PC-9 (cell line): ENCODE measurements around the gene SLC26A5. TPM values are rescaled to one million over a fixed set of nuclear protein-coding genes. Genes with fewer than 3 reads are reported as not detected.

Source experiments
- BruUV-seq: library from RNA; stranded (reverse); fragments of 400-500 nt; replicated peaks from 2 replicates; lab custom pipeline; 2021; lab: Mats Ljungman, UMichigan
- CTCF ChIA-PET: fragments of 300-600 bp; sonication (Branson Sonifier 250); formaldehyde crosslinking; loops from one replicate; lab custom pipeline; 2022; ENCODE audit warnings: antibody characterized with exemption; lab: Charles Lee
- POLR2A ChIA-PET: fragments of 300-600 bp; sonication (Branson Sonifier 250); formaldehyde crosslinking; loops from one replicate; lab custom pipeline; 2022; ENCODE audit warnings: antibody characterized with exemption; ENCODE audit not compliant: unreplicated experiment; lab: Charles Lee
- DNase-seq, 2 experiments: peaks; one replicate each; pipeline versions ENCODE4 v3.0.0 to v3.0.0-alpha.2; 2015 to 2022; ENCODE audit warnings: mixed read lengths in 1 of 2
- H2AFZ ChIP-seq: fragments of 200-600 bp; sonication (generic); 2 replicates; pipeline ENCODE4 v1.8.1; 2017; ENCODE audit warnings: antibody characterized with exemption
- H3F3A ChIP-seq: fragments of 200-600 bp; sonication (generic); 2 replicates; pipeline ENCODE4 v1.8.1; 2017; ENCODE audit warnings: antibody characterized with exemption, mild to moderate bottlenecking, low read depth; ENCODE audit not compliant: insufficient read depth
- H3K27ac ChIP-seq: fragments of 200-600 bp; sonication (generic); 2 replicates; pipeline ENCODE4 v1.6.1; 2016; ENCODE audit warnings: mixed run types
- H3K27me3 ChIP-seq: fragments of 200-600 bp; sonication (generic); 2 replicates; pipeline ENCODE4 v1.6.1; 2016; ENCODE audit warnings: low read depth, mixed run types; ENCODE audit not compliant: insufficient read depth
- H3K36me3 ChIP-seq: fragments of 200-600 bp; sonication (generic); 2 replicates; pipeline ENCODE4 v1.6.1; 2016; ENCODE audit warnings: low read depth, mixed run types
- H3K4me1 ChIP-seq: fragments of 200-600 bp; sonication (generic); replicated peaks from 2 replicates; pipeline ENCODE4 v1.6.1; 2016; ENCODE audit warnings: mixed run types; ENCODE audit not compliant: insufficient read depth
- H3K4me2 ChIP-seq: fragments of 200-600 bp; sonication (generic); 2 replicates; pipeline ENCODE4 v1.6.1; 2017; ENCODE audit warnings: mixed run types
- H3K4me3 ChIP-seq: fragments of 200-600 bp; sonication (generic); 2 replicates; pipeline ENCODE4 v1.6.1; 2016; ENCODE audit warnings: mixed run types
- H3K79me2 ChIP-seq: fragments of 200-600 bp; sonication (generic); 2 replicates; pipeline ENCODE4 v1.6.1; 2017; ENCODE audit warnings: low read depth, mixed run types
- H3K9me2 ChIP-seq: fragments of 200-600 bp; sonication (generic); 2 replicates; pipeline ENCODE4 v1.8.1; 2017; ENCODE audit warnings: mild to moderate bottlenecking; ENCODE audit not compliant: insufficient read depth
- H3K9me3 ChIP-seq: fragments of 200-600 bp; sonication (generic); 2 replicates; pipeline ENCODE4 v1.8.1; 2016; ENCODE audit warnings: low read depth; ENCODE audit not compliant: insufficient read depth
- H4K20me1 ChIP-seq: fragments of 200-600 bp; sonication (generic); 2 replicates; pipeline ENCODE4 v1.8.1; 2017; ENCODE audit not compliant: insufficient read depth
- EZH2 ChIP-seq: fragments of 200-600 bp; sonication (generic); IDR thresholded peaks from 2 replicates; pipeline ENCODE4 v1.8.0; 2017; ENCODE audit warnings: antibody characterized with exemption, low read depth
- intact Hi-C: fragments of 100-400 bp; cut with micrococcal nuclease; formaldehyde crosslinking; loops from one replicate; pipeline ENCODE4 v1.10.0; 2022; ENCODE audit not compliant: unreplicated experiment
- total RNA-seq: library from RNA; stranded (reverse); gene quantifications from 2 replicates; pipeline ENCODE4 v1.2.3, GENCODE V29; 2021
- TF ChIP-seq, protein P1 (sequence below): fragments of 200-600 bp; sonication (generic); conservative IDR thresholded peaks from 2 replicates; pipeline ENCODE4 v1.6.1; 2017; ENCODE audit warnings: mixed run types, antibody characterized with exemption, mild to moderate bottlenecking, moderate library complexity

Gene SLC26A5
- total RNA-seq, 1 experiment from 2014 or later = not detected

- no peaks in the 10 kb centered on the region for H4K20me1 ChIP-seq
- CTCF ChIA-PET = no interaction called here
- POLR2A ChIA-PET = no interaction called here
- H3K79me2 ChIP-seq = no peaks in the 10 kb centered on the region
- no peak for DNase-seq
- no peaks in the 10 kb centered on the region for H3K36me3 ChIP-seq
- H3K4me3 ChIP-seq = no peak overlapping the region
- H3K4me1 ChIP-seq = no peaks in the 10 kb centered on the region
- H3K27ac ChIP-seq = no peak overlapping the region
- intact Hi-C loops = no loop called here
- no peaks in the 10 kb centered on the region for H3K9me2 ChIP-seq
- no peak overlapping the region for H3K4me2 ChIP-seq
- no peaks in the 10 kb centered on the region for H3K9me3 ChIP-seq
- no TSS peak for BruUV-seq
- no peaks in the 10 kb centered on the region for H3F3A ChIP-seq
- peaks cover 38% of the 10 kb centered on the region for H3K27me3 ChIP-seq
- H2AFZ ChIP-seq = no peak overlapping the region
- no peak for TF ChIP-seq EZH2
- TF ChIP-seq, protein P1, sequence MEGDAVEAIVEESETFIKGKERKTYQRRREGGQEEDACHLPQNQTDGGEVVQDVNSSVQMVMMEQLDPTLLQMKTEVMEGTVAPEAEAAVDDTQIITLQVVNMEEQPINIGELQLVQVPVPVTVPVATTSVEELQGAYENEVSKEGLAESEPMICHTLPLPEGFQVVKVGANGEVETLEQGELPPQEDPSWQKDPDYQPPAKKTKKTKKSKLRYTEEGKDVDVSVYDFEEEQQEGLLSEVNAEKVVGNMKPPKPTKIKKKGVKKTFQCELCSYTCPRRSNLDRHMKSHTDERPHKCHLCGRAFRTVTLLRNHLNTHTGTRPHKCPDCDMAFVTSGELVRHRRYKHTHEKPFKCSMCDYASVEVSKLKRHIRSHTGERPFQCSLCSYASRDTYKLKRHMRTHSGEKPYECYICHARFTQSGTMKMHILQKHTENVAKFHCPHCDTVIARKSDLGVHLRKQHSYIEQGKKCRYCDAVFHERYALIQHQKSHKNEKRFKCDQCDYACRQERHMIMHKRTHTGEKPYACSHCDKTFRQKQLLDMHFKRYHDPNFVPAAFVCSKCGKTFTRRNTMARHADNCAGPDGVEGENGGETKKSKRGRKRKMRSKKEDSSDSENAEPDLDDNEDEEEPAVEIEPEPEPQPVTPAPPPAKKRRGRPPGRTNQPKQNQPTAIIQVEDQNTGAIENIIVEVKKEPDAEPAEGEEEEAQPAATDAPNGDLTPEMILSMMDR = no peak
Observed at GRCh38 chr7:103480771-103481170, 34.8 kb upstream of the SLC26A5 start.

GRCh38 chr7:103474956-103475355 is 28.9 kb upstream of the SLC26A5 start:
- no peaks in the 10 kb centered on the region for H4K20me1 ChIP-seq
- POLR2A ChIA-PET = no interaction called here
- intact Hi-C loops = no loop called here
- H2AFZ ChIP-seq = no peak overlapping the region
- H3K9me3 ChIP-seq = no peaks in the 10 kb centered on the region
- H3K36me3 ChIP-seq = no peaks in the 10 kb centered on the region
- TF ChIP-seq, protein P1 = no peak
- no peak for TF ChIP-seq EZH2
- no peaks in the 10 kb centered on the region for H3F3A ChIP-seq
- CTCF ChIA-PET = no interaction called here
- no peak overlapping the region for H3K4me3 ChIP-seq
- no TSS peak for BruUV-seq
- no peaks in the 10 kb centered on the region for H3K4me1 ChIP-seq
- no peak for DNase-seq
- no peak overlapping the region for H3K27ac ChIP-seq
- no peak overlapping the region for H3K4me2 ChIP-seq
- H3K79me2 ChIP-seq = no peaks in the 10 kb centered on the region
- H3K27me3 ChIP-seq = no peaks in the 10 kb centered on the region
- H3K9me2 ChIP-seq = 0 out of 2 replicates have a peak, but pooled peaks cover 4% of the 10 kb centered on the region

DNA sequence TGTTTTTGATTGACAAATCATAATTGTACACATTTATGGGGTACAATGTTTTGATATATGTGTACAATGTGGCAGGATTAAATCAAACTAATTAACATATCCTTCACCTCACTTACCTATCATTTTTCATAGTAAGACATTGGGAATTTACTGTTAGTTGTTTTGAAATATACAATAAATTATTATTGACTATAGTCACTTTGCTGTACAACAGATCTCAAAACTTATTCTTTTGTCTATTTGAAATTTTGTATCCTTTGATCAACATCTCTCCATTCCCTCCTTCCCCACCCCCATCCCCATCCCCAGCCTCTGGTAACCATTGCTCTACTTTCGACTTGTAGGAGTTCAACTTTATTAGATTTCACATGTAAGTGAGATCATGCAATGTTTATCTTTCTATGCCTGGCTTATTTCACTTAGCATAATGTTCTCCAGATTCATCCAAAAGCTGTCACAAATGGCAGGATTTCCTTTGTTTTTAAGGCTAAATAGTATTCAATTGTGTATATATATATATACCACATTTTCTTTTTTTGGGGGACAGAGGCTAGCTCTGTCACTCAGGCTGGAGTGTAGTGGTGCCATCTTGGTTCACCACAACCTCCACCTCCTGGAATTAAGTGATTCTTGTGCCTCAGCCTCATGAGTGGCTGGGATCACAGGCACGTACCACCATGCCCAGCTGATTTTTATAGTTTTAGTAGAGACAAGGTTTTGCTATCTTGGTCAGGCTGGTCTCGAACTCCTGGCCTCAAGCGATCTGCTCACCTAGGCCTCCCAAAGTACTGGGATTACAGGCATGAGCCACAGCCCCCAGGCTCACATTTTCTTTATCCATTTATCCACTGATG is 23.3 kb upstream of the SLC26A5 start:
- no peak for DNase-seq
- H3K4me1 ChIP-seq = no peaks in the 10 kb centered on the region
- H3K27me3 ChIP-seq = peaks cover 10% of the 10 kb centered on the region
- H3K9me3 ChIP-seq = no peaks in the 10 kb centered on the region
- no peaks in the 10 kb centered on the region for H3K79me2 ChIP-seq
- no peak for TF ChIP-seq EZH2
- TF ChIP-seq, protein P1 = no peak
- intact Hi-C loops = no loop called here
- no peaks in the 10 kb centered on the region for H3K36me3 ChIP-seq
- H3K27ac ChIP-seq = no peak overlapping the region
- ChIA-PET CTCF (no interaction called here), POLR2A (interaction anchor here (0.9 kb wide), 1 partner anchor 23 kb away, joined by 3 read pairs; no protein-coding TSS in a partner anchor)
- no peaks in the 10 kb centered on the region for H4K20me1 ChIP-seq
- H2AFZ ChIP-seq = no peak overlapping the region
- no peak overlapping the region for H3K4me2 ChIP-seq
- no TSS peak for BruUV-seq
- H3K4me3 ChIP-seq = no peak overlapping the region
- H3K9me2 ChIP-seq = 0 out of 2 replicates have a peak, but pooled peaks cover 4% of the 10 kb centered on the region
- H3F3A ChIP-seq = no peaks in the 10 kb centered on the region
